Mesenchymal stem cell (in vitro differentiated cells and primary cell): ENCODE results near the gene HNF4A.

Source experiments
- DNase-seq: peaks from one replicate; pipeline ENCODE4 v3.0.0-alpha.2; 2013
- H2AFZ ChIP-seq: one replicate; pipeline ENCODE4 v1.6.1; 2013; ENCODE audit warnings: low read depth, mild to moderate bottlenecking, control low read depth, inconsistent platforms, low read length, moderate library complexity
- H2AK5ac ChIP-seq: 2 replicates; pipeline ENCODE4 v1.6.1; 2013; ENCODE audit warnings: low read length, moderate library complexity, mild to moderate bottlenecking, inconsistent platforms; ENCODE audit not compliant: severe bottlenecking
- H2BK120ac ChIP-seq: one replicate; pipeline ENCODE4 v1.6.1; 2013; ENCODE audit warnings: low read depth, mild to moderate bottlenecking, inconsistent platforms, low read length, moderate library complexity
- H2BK12ac ChIP-seq, 2 experiments: one replicate each; pipeline ENCODE4 v1.6.1; 2013; ENCODE audit warnings: inconsistent platforms in 2 of 2, low read length in 2 of 2, mild to moderate bottlenecking in 2 of 2, moderate library complexity in 2 of 2, control low read depth in 1 of 2
- H2BK15ac ChIP-seq: one replicate; pipeline ENCODE4 v1.6.1; 2013; ENCODE audit warnings: mild to moderate bottlenecking, low read depth, inconsistent platforms; ENCODE audit not compliant: poor library complexity, severe bottlenecking
- H2BK5ac ChIP-seq: 2 replicates; pipeline ENCODE4 v1.6.1; 2013; ENCODE audit warnings: low read depth, mild to moderate bottlenecking, low read length, control low read depth, inconsistent platforms; ENCODE audit not compliant: poor library complexity, severe bottlenecking
- H3K14ac ChIP-seq, 2 experiments: one replicate each; pipeline ENCODE4 v1.6.1; 2013; ENCODE audit warnings: inconsistent platforms in 2 of 2, low read length in 2 of 2, control low read depth in 1 of 2, mild to moderate bottlenecking in 1 of 2, moderate library complexity in 1 of 2
- H3K18ac ChIP-seq, 2 experiments: one replicate each; pipeline ENCODE4 v1.6.1; 2013; ENCODE audit warnings: inconsistent platforms in 2 of 2, low read length in 2 of 2, control low read depth in 1 of 2, low read depth in 1 of 2, mild to moderate bottlenecking in 1 of 2
- H3K23ac ChIP-seq, 2 experiments: one replicate each; pipeline ENCODE4 v1.6.1; 2013; ENCODE audit warnings: inconsistent platforms in 2 of 2, low read length in 2 of 2, mild to moderate bottlenecking in 2 of 2, moderate library complexity in 2 of 2, control low read depth in 1 of 2
- H3K27ac ChIP-seq: 2 replicates; pipeline ENCODE4 v1.5.1; 2013; ENCODE audit warnings: mild to moderate bottlenecking, moderate library complexity, low read length, control low read depth, inconsistent platforms; ENCODE audit not compliant: poor library complexity, severe bottlenecking
- H3K27me3 ChIP-seq, 2 experiments: 2 replicates each; pipeline versions ENCODE4 v1.6.1 to v1.7.0; 2013; ENCODE audit warnings: low read length in 2 of 2, mild to moderate bottlenecking in 2 of 2, moderate library complexity in 2 of 2, control low read depth in 1 of 2, inconsistent platforms in 1 of 2; ENCODE audit not compliant: control insufficient read depth in 1 of 2, insufficient read depth in 1 of 2
- H3K36me3 ChIP-seq, 2 experiments: 2 replicates each; pipeline versions ENCODE4 v1.6.1 to v1.7.0; 2013; ENCODE audit warnings: low read length in 2 of 2, control low read depth in 1 of 2, inconsistent platforms in 1 of 2, low read depth in 1 of 2, mild to moderate bottlenecking in 1 of 2; ENCODE audit not compliant: insufficient read depth in 2 of 2, control insufficient read depth in 1 of 2
- H3K4ac ChIP-seq, 2 experiments: one replicate each; pipeline ENCODE4 v1.6.1; 2013; ENCODE audit warnings: inconsistent platforms in 2 of 2, low read length in 2 of 2, mild to moderate bottlenecking in 2 of 2, moderate library complexity in 2 of 2, control low read depth in 1 of 2, low read depth in 1 of 2
- H3K4me1 ChIP-seq: 2 replicates; pipeline ENCODE4 v1.6.1; 2013; ENCODE audit warnings: low read depth, low read length, control low read depth; ENCODE audit not compliant: control insufficient read depth, insufficient read depth
- H3K4me2 ChIP-seq: 2 replicates; pipeline ENCODE4 v1.6.1; 2013; ENCODE audit warnings: low read length, mild to moderate bottlenecking, inconsistent platforms; ENCODE audit not compliant: poor library complexity, severe bottlenecking
- H3K4me3 ChIP-seq, 2 experiments: 2 replicates each; pipeline versions ENCODE4 v1.5.1 to v1.7.0; 2013; ENCODE audit warnings: low read length in 2 of 2, mild to moderate bottlenecking in 2 of 2, control low read depth in 1 of 2, low read depth in 1 of 2; ENCODE audit not compliant: insufficient read depth in 1 of 2
- H3K79me1 ChIP-seq: replicated peaks from 2 replicates; pipeline ENCODE4 v1.6.1; 2013; ENCODE audit warnings: mild to moderate bottlenecking, control low read depth, low read length, inconsistent platforms; ENCODE audit not compliant: poor library complexity, severe bottlenecking
- H3K9ac ChIP-seq: 2 replicates; pipeline ENCODE4 v1.7.0; 2013; ENCODE audit warnings: mild to moderate bottlenecking, low read length, moderate library complexity
- H3K9me3 ChIP-seq: 2 replicates; pipeline ENCODE4 v1.7.0; 2013; ENCODE audit warnings: mild to moderate bottlenecking, low read length; ENCODE audit not compliant: control insufficient read depth
- H4K8ac ChIP-seq: one replicate; pipeline ENCODE4 v1.6.1; 2013; ENCODE audit warnings: inconsistent platforms, mild to moderate bottlenecking, low read length, moderate library complexity
- H4K91ac ChIP-seq: one replicate; pipeline ENCODE4 v1.6.1; 2013; ENCODE audit warnings: mild to moderate bottlenecking, low read length, inconsistent platforms
- WGBS: methylation state at CpG from one replicate; pipeline ENCODE4 v1.1.7; 2013; ENCODE audit warnings: mixed read lengths; 5-methylcytosine and 5-hydroxymethylcytosine counted together

HNF4A gene

GRCh38 chr20:44432618-44433577 is 77.4 kb downstream of the HNF4A start:
- Histone ChIP-seq H2BK120ac (no peak overlapping the region), H3K27ac (no peak overlapping the region), H2AFZ (no peak overlapping the region), H3K4me3 (no peak overlapping the region), H3K18ac (no peak overlapping the region), H4K8ac (no peak overlapping the region), H3K36me3 (no peaks in the 10 kb centered on the region), H4K91ac (no peak overlapping the region), H3K4me2 (no peak overlapping the region), H2BK12ac (no peak overlapping the region), H2BK15ac (no peak overlapping the region), H3K23ac (no peak overlapping the region), H2BK5ac (no peak overlapping the region), H3K14ac (no peak overlapping the region), H3K9ac (no peak overlapping the region), H3K27me3 (peaks cover 17 to 60% of the 10 kb centered on the region in 2 experiments), H3K9me3 (no peaks in the 10 kb centered on the region), H3K4me1 (no peaks in the 10 kb centered on the region), H3K4ac (no peak overlapping the region), H2AK5ac (no peak overlapping the region), H3K79me1 (no peaks in the 10 kb centered on the region)
- DNase-seq = no peak
- WGBS = 78% methylated on average over 5 of the region's 8 CpGs

- no peak overlapping the region for H2BK15ac ChIP-seq
- no peak overlapping the region for H2BK5ac ChIP-seq
- H2AFZ ChIP-seq = no peak overlapping the region
- H3K18ac ChIP-seq = no peak overlapping the region
- no peak overlapping the region for H2AK5ac ChIP-seq
- peaks cover 17 to 51% of the 10 kb centered on the region in 2 experiments for H3K27me3 ChIP-seq
- DNase-seq = no peak
- H4K8ac ChIP-seq = no peak overlapping the region
- no peak overlapping the region for H4K91ac ChIP-seq
- H2BK120ac ChIP-seq = no peak overlapping the region
- H3K4ac ChIP-seq = no peak overlapping the region
- no peak overlapping the region for H3K4me2 ChIP-seq
- no peak overlapping the region for H2BK12ac ChIP-seq
- H3K79me1 ChIP-seq = no peaks in the 10 kb centered on the region
- H3K14ac ChIP-seq = no peak overlapping the region
- H3K23ac ChIP-seq = no peak overlapping the region
- no peak overlapping the region for H3K9ac ChIP-seq
- H3K4me3 ChIP-seq = no peak overlapping the region
- WGBS = 85% methylated on average over 23 of the region's 24 CpGs
- no peaks in the 10 kb centered on the region for H3K4me1 ChIP-seq
- no peaks in the 10 kb centered on the region for H3K36me3 ChIP-seq
- H3K27ac ChIP-seq = no peak overlapping the region
- no peaks in the 10 kb centered on the region for H3K9me3 ChIP-seq
These were observed 78.4 kb downstream of the HNF4A start for GRCh38 chr20:44433751-44434538.

GRCh38 chr20:44435630-44436335 is 80.3 kb downstream of the HNF4A start:
- H3K18ac ChIP-seq = no peak overlapping the region
- no peak overlapping the region for H4K91ac ChIP-seq
- no peak overlapping the region for H3K4ac ChIP-seq
- H2AK5ac ChIP-seq = no peak overlapping the region
- H3K4me1 ChIP-seq = no peaks in the 10 kb centered on the region
- no peak overlapping the region for H2AFZ ChIP-seq
- H3K9ac ChIP-seq = no peak overlapping the region
- no peak overlapping the region for H2BK5ac ChIP-seq
- no peaks in the 10 kb centered on the region for H3K9me3 ChIP-seq
- H3K27me3 ChIP-seq = peaks cover 17 to 47% of the 10 kb centered on the region in 2 experiments
- no peak overlapping the region for H2BK120ac ChIP-seq
- H2BK15ac ChIP-seq = no peak overlapping the region
- DNase-seq = no peak
- 76% methylated on average over 12 of the region's 12 CpGs for WGBS
- H3K36me3 ChIP-seq = no peaks in the 10 kb centered on the region
- H4K8ac ChIP-seq = no peak overlapping the region
- H3K4me3 ChIP-seq = no peak overlapping the region
- no peak overlapping the region for H3K14ac ChIP-seq
- H3K79me1 ChIP-seq = no peaks in the 10 kb centered on the region
- H3K23ac ChIP-seq = no peak overlapping the region
- H3K4me2 ChIP-seq = no peak overlapping the region
- H3K27ac ChIP-seq = no peak overlapping the region
- no peak overlapping the region for H2BK12ac ChIP-seq
